Coronary artery (tissue), 2 donors: Measurements from ENCODE around the gene TRPM7.
"Not testable (repeated sequence)": the region's sequence is repeated elsewhere in the genome, so short reads cannot be mapped to it uniquely, and the experiment has no call there.

Experiments
- DNase-seq: peaks from one replicate; pipeline ENCODE4 v3.0.0-alpha.2; 2017; ENCODE audit warnings: low spot score
- H3K27ac ChIP-seq, 2 donors: fragments of 200-600 bp; sonication (generic); one replicate each; pipeline ENCODE4 v1.5.1; 2016 to 2019
- H3K4me3 ChIP-seq: fragments of 200-600 bp; sonication (generic); 2 replicates; pipeline ENCODE4 v1.5.1; 2016; ENCODE audit warnings: mild to moderate bottlenecking, moderate library complexity
- CTCF ChIP-seq: fragments of 200-600 bp; sonication (generic); IDR thresholded peaks from one replicate; pipeline ENCODE4 v1.5.1; 2019; ENCODE audit warnings: antibody characterized with exemption

The TRPM7 gene

GRCh38 chr15:50702762-50703334, 16.3 kb upstream of the TRPM7 start:
- Histone ChIP-seq H3K27ac (no peak overlapping the region), H3K4me3 (no peak overlapping the region)
- DNase-seq: no peak
- no peak for TF ChIP-seq CTCF

- Histone ChIP-seq H3K27ac (no peak overlapping the region), H3K4me3 (no peak overlapping the region)
- no peak for DNase-seq
- TF ChIP-seq CTCF: no peak
Measured at GRCh38 chr15:50698101-50698500, 11.5 kb upstream of the TRPM7 start.

- no peak overlapping the region for H3K27ac ChIP-seq
Measured at GRCh38 chr15:50697109-50697797, 10.7 kb upstream of the TRPM7 start.

DNA sequence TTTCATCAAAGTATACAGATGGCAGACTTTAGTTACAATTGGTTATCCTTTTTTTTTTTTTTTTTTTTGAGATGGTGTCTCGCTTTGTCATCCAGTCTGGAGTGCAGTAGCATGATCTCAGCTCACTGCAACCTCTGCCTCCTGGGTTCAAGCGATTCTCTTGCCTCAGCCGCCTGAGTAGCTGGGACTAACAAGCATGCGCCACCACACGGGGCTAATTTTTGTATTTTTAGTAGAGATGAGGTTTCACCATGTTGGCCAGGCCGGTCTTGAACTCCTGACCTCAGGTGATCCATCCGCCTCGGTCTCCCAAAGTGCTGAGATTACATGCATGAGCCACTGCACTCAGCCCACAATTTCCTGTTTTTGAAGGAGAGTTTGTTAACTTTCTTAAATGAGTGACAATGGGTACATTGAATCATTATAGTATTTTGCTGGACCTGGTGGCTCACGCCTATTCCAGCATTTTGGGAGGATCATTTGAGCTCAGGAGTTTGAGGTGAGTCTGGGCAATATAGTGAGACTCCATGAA, 8.1 kb upstream of the TRPM7 start:
- H3K27ac ChIP-seq, DNase-seq, H3K4me3 ChIP-seq: not testable (repeated sequence)

More at GRCh38 chr15:50697109-50697797, 10.7 kb upstream of the TRPM7 start:
- no peak for TF ChIP-seq CTCF
- H3K4me3 ChIP-seq: no peak overlapping the region
- DNase-seq: no peak

GRCh38 chr15:50687302-50687902, 805 bp upstream of the TRPM7 start:
- Histone ChIP-seq H3K4me3 (peak overlapping the region; percentile 94), H3K27ac (peak overlapping the region; percentile 83 to 95)
- TF ChIP-seq CTCF: no peak
- no peak for DNase-seq

DNA sequence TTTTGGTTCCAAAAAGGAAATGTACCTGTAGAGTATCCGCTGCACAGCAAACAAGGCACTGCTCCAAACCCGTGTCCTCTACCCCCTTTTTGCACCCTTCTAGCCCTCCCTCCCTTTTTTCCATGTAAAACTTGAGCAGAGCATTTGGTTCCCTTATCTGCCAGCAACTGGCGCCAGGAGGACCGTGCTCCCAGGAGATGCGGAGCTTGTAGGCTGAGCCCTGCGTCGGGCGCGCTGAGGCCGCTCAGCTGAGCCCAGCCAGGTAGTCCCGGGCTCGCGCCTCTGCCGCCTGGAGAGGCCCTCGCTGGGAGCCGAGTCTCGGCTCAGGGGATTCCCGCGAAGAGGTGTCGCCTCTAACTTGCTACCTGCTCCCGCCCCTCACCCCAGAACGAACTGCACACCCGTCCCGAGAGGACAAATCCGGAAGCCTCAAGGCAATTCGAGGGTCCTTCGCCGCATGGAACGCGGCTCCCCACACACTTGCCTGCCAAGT, 575 bp downstream of the TRPM7 start:
- DNase-seq: peak; percentile 81
- H3K27ac ChIP-seq: peak overlapping the region; percentile 83 to 95
- TF ChIP-seq CTCF: no peak
- H3K4me3 ChIP-seq: peak overlapping the region; percentile 94

DNA sequence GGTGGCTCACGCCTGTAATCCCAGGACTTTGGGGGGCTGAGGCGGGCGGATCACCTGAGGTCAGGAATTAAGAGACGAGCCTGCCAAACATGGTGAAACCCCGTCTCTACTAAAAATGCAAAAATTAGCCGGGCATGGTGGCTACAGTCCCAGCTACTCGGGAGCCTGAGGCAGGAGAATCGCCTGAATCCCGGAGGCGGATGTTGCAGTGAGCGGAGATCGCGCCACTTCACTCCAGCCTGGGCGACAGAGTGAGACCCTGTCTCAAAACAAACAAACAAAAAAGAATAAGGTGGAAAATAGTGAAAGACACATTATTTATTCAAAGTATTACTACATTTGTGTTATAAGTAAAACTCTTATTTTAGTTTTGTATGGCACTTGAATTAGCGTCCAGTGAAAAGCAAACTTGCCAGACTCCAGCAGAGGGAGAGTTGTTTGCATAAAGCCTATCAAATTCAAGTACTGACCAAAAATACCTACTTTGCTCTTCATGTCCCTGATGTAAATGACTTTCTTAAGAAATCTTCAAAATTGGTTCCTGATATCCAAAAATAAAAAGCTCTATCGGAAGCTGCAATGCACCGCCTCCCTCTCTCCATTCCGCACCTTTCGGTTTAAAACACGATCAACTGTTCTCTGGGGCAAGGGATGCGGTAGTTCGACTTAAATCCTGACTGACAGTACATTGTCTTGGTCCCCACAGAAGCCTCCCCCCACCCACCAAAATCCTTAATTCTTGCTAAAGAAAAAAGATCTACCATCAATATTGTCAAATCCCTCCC, 1.2 kb downstream of the TRPM7 start:
- TF ChIP-seq CTCF: no peak
- Histone ChIP-seq H3K27ac (peak overlapping the region; percentile 83 to 95), H3K4me3 (peak overlapping the region; percentile 94)
- DNase-seq: no peak
